NT2/D1 (cell line): ENCODE data around the gene SLC38A5.

Experiments
- DNase-seq: peaks from one replicate; pipeline ENCODE4 v3.0.0-alpha.2; 2011; ENCODE audit warnings: low read depth, low spot score
- H3K27me3 ChIP-seq: 2 replicates; pipeline ENCODE4 v1.6.0; 2011; ENCODE audit warnings: mild to moderate bottlenecking; ENCODE audit not compliant: insufficient read length, insufficient read depth
- H3K36me3 ChIP-seq: 2 replicates; pipeline ENCODE4 v1.6.1; 2011; ENCODE audit warnings: mild to moderate bottlenecking, low read length, mixed read lengths; ENCODE audit not compliant: insufficient read depth, insufficient read length
- H3K4me1 ChIP-seq: 2 replicates; pipeline ENCODE4 v1.5.1; 2011; ENCODE audit not compliant: insufficient read depth, insufficient read length
- H3K4me3 ChIP-seq: 2 replicates; pipeline ENCODE4 v1.5.1; 2011; ENCODE audit warnings: low read depth; ENCODE audit not compliant: insufficient read length
- H3K9ac ChIP-seq: 2 replicates; pipeline ENCODE4 v1.6.0; 2011; ENCODE audit warnings: low read depth; ENCODE audit not compliant: insufficient read length
- H3K9me3 ChIP-seq: 2 replicates; pipeline ENCODE4 v1.5.1; 2011; ENCODE audit warnings: mild to moderate bottlenecking, low read length; ENCODE audit not compliant: insufficient read depth
- SUZ12 ChIP-seq: IDR thresholded peaks from 2 replicates; pipeline ENCODE4 v1.6.1; 2011; ENCODE audit not compliant: insufficient read length, insufficient read depth; ENCODE audit errors: extremely low read depth
- YY1 ChIP-seq: IDR thresholded peaks from 2 replicates; pipeline ENCODE4 v1.6.1; 2011; ENCODE audit not compliant: insufficient read length, insufficient read depth
- ZNF274 ChIP-seq: IDR thresholded peaks from 2 replicates; pipeline ENCODE4 v1.6.1; 2011; ENCODE audit warnings: mild to moderate bottlenecking, low read depth, low read length

Gene SLC38A5

DNA sequence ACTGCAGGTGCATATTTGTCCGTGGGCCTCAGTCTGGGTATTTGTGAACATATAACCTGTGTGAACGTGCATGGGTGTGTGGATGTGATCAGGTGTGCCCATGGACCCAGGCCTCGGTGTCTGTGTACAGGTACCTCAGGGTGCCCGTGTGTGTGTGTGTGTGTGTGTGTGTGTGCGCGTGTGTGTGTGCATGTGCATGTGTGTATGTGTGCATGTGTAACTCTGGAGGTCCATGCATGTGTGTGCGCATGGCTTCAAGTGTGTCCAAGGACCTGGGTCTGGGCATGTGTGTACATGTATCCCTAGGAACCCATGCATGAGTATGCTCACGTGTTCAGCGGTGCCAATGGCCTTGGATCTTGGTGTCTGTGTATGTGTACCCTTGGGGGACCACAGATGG, 21.7 kb upstream of the SLC38A5 start:
- Histone ChIP-seq H3K4me1 (no peaks in the 10 kb centered on the region), H3K4me3 (no peak overlapping the region), H3K9ac (no peak overlapping the region), H3K27me3 (no peaks in the 10 kb centered on the region), H3K9me3 (no peaks in the 10 kb centered on the region; the same call in 1 of the 2 replicates), H3K36me3 (peaks cover 13% of the 10 kb centered on the region)
- no peak for TF ChIP-seq ZNF274
- no peak for TF ChIP-seq SUZ12
- TF ChIP-seq YY1, result no peak
- no peak for DNase-seq

GRCh38 chrX:48490661-48491060, 20.6 kb upstream of the SLC38A5 start:
- TF ChIP-seq ZNF274, result no peak
- no peak for TF ChIP-seq YY1
- no peak for TF ChIP-seq SUZ12
- Histone ChIP-seq H3K27me3 (no peaks in the 10 kb centered on the region), H3K9me3 (no peaks in the 10 kb centered on the region; the same call in 1 of the 2 replicates), H3K36me3 (peaks cover 19% of the 10 kb centered on the region), H3K4me1 (no peaks in the 10 kb centered on the region), H3K4me3 (no peak overlapping the region), H3K9ac (no peak overlapping the region)
- DNase-seq, result no peak

GRCh38 chrX:48489892-48490291, 19.8 kb upstream of the SLC38A5 start:
- no peaks in the 10 kb centered on the region; the same call in 1 of the 2 replicates for H3K9me3 ChIP-seq
- H3K4me1 ChIP-seq, result no peaks in the 10 kb centered on the region
- no peak for DNase-seq
- no peaks in the 10 kb centered on the region for H3K27me3 ChIP-seq
- TF ChIP-seq SUZ12 (no peak), ZNF274 (no peak), YY1 (no peak)
- no peak overlapping the region for H3K4me3 ChIP-seq
- no peak overlapping the region for H3K9ac ChIP-seq
- peaks cover 25% of the 10 kb centered on the region for H3K36me3 ChIP-seq

DNA sequence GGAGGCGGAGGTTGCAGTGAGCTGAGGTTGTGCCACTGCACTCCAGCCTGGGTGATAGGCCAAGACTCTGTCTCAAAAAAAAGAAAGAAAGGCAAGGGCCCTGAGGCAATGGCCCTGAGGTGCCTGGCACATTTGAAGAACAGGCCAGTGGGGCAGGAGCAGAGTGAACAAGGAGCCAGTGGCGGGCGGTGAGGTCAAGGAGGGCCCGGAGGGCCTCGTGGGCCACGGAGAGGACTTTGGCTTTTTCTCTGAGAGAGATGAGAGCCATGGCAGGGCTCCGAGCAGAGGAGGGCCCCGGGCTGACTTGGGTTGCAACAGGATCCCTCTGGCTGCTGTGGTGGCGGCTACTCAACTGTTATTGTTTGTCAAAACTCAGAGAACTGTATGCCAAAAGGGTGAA, 19.2 kb upstream of the SLC38A5 start:
- H3K9ac ChIP-seq, result no peak overlapping the region
- no peaks in the 10 kb centered on the region for H3K27me3 ChIP-seq
- DNase-seq, result no peak
- no peaks in the 10 kb centered on the region; the same call in 1 of the 2 replicates for H3K9me3 ChIP-seq
- no peaks in the 10 kb centered on the region for H3K4me1 ChIP-seq
- TF ChIP-seq YY1, result no peak
- TF ChIP-seq ZNF274, result no peak
- TF ChIP-seq SUZ12, result no peak
- H3K4me3 ChIP-seq, result no peak overlapping the region
- H3K36me3 ChIP-seq, result peaks cover 30% of the 10 kb centered on the region

DNA sequence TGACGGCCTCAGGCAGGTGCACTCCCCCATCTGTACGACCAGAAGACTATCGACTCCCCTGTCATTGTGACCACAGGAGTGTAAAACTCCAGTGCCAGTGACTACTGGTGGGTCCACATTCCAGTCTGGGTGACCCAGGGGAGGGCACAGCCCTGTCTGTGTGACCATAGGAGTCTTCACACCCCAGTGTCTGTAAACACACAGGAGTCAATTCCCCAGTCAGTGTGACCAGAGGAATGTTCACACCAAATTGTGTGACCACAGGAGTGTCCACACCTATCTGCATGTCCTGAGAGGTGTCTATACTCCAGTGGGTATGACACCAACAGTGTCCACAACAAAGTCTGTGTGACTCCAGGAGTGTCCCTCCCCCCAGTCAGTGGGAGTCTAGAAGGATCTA, 18.0 kb upstream of the SLC38A5 start:
- Histone ChIP-seq H3K4me3 (no peak overlapping the region), H3K36me3 (peaks cover 37% of the 10 kb centered on the region), H3K9ac (no peak overlapping the region), H3K27me3 (no peaks in the 10 kb centered on the region), H3K9me3 (no peaks in the 10 kb centered on the region; the same call in 1 of the 2 replicates), H3K4me1 (no peaks in the 10 kb centered on the region)
- TF ChIP-seq SUZ12 (no peak), YY1 (no peak), ZNF274 (no peak)
- DNase-seq, result no peak

- no peak for TF ChIP-seq SUZ12
- no peak for TF ChIP-seq ZNF274
- no peak for TF ChIP-seq YY1
- Histone ChIP-seq H3K27me3 (no peaks in the 10 kb centered on the region), H3K4me1 (no peaks in the 10 kb centered on the region), H3K9ac (no peak overlapping the region), H3K4me3 (no peak overlapping the region), H3K9me3 (no peaks in the 10 kb centered on the region; the same call in 1 of the 2 replicates), H3K36me3 (peaks cover 44% of the 10 kb centered on the region)
- DNase-seq, result no peak
These were observed 17.3 kb upstream of the SLC38A5 start for GRCh38 chrX:48487362-48487798.

DNA sequence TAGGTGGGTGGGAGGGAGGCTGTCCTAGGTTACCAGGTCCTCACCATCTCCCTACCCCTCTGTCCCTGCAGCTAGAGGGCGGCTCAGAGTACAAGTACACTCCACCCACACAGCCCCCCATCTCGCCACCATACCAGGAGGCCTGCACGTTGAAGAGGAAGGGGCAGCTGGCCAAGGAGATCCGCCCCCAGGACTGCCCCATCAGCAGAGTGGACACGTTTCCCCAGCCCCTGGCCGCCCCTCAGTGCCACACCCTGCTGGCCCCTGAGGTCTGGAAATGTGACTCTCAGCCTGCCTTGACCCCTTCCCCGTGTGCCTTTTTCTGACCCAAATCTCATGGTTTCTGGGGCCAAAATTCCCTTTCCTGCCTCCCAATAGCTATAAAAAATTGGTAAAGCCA, 12.5 kb upstream of the SLC38A5 start:
- TF ChIP-seq SUZ12 (no peak), YY1 (no peak), ZNF274 (no peak)
- Histone ChIP-seq H3K9me3 (no peaks in the 10 kb centered on the region), H3K27me3 (no peaks in the 10 kb centered on the region), H3K4me1 (no peaks in the 10 kb centered on the region), H3K9ac (no peak overlapping the region), H3K4me3 (no peak overlapping the region), H3K36me3 (peaks cover 84% of the 10 kb centered on the region)
- DNase-seq, result no peak

DNA sequence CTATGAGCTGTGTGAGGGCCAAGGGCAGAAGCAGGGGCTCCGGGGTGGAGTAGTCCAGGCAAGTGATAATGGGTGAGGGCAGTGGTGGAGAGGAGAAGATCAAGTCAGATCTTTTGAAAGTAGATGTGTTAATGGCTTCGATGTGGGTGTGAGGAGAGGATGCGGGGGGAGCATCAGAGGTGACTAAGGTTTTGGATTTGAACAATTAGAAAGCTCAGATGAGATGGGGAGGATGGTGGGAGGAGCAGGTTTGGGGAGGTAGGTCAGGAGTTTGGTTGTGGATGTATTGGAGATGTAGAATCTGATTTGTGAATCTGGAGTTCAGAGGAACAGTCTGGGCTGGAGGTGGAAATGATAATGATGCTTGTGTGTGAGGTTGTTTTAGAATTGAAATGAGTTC, 10.5 kb upstream of the SLC38A5 start:
- TF ChIP-seq ZNF274, result no peak
- TF ChIP-seq YY1, result no peak
- TF ChIP-seq SUZ12, result no peak
- no peak overlapping the region for H3K4me3 ChIP-seq
- peaks cover 71% of the 10 kb centered on the region for H3K36me3 ChIP-seq
- H3K27me3 ChIP-seq, result no peaks in the 10 kb centered on the region
- no peak for DNase-seq
- no peaks in the 10 kb centered on the region for H3K9me3 ChIP-seq
- H3K9ac ChIP-seq, result no peak overlapping the region
- H3K4me1 ChIP-seq, result peaks cover 3% of the 10 kb centered on the region
